Ovary (tissue), 3 donors: ENCODE data around the gene KIAA1614.

Source experiments
- CTCF ChIP-seq, 3 donors: fragments of 450-650 bp in 2 of 3; fragments of 200-600 bp in 1 of 3; IDR thresholded peaks; one replicate each; pipeline versions ENCODE4 v1.5.1 to v1.8.0; 2016 to 2022; ENCODE audit warnings: antibody characterized with exemption in 3 of 3, mild to moderate bottlenecking in 1 of 3
- EP300 ChIP-seq: sonication (generic); formaldehyde crosslinking; IDR thresholded peaks from one replicate; pipeline ENCODE4 v1.6.1; 2017; ENCODE audit warnings: antibody characterized with exemption
- POLR2A ChIP-seq: fragments of 450-650 bp; IDR thresholded peaks from one replicate; pipeline ENCODE4 v1.6.1; 2017; ENCODE audit warnings: antibody characterized with exemption, mild to moderate bottlenecking, moderate library complexity
- donor health status: DM: no; HTN: no; CAD: no.

DNA sequence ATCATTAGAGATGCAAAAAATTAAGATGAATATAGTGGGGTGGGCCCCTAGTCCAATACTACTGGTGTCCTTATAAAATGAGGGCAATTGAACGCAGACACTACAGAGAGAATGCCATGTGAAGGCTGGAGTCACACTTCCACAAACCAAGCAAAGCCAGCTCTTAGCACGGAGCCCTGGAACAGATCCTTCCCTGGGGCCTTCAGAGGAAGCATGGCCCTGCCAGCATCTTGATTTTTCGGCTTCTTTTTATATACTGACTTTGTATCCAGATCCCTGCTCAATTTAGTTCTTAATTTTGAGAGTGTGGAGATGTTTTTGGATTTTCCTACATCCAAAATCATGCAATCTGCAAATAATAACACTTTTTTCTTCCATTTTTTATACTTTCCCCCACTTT, 10.2 kb upstream of the KIAA1614 start:
- TF ChIP-seq POLR2A (no peak), CTCF (IDR thresholded peaks at IDR 0.05) (no peak), EP300 (no peak)
